Endothelial cell of umbilical vein (primary cell): ENCODE data around the gene PPP2R2C. TPM values are rescaled to one million over a fixed set of nuclear protein-coding genes. Genes with fewer than 3 reads are reported as not detected.

ENCODE experiments used
- BruUV-seq: library from RNA; stranded (reverse); fragments of 400-500 nt; replicated peaks from 2 replicates; lab custom pipeline; 2021; lab: Mats Ljungman, UMichigan
- CTCF ChIA-PET: fragments of 300-600, 350-600 bp; sonication (Branson Sonifier 250); formaldehyde crosslinking; loops from one replicate; lab custom pipeline; 2021; ENCODE audit warnings: antibody characterized with exemption, inconsistent platforms; lab: Charles Lee
- POLR2A ChIA-PET: fragments of 300-600, 350-600 bp; sonication (Branson Sonifier 250); formaldehyde crosslinking; loops from one replicate; lab custom pipeline; 2021; ENCODE audit warnings: antibody characterized with exemption, inconsistent platforms; lab: Charles Lee
- DNase-seq: peaks from one replicate; pipeline ENCODE4 v3.0.0-alpha.2; 2011; ENCODE audit warnings: low read depth, low spot score
- FAIRE-seq: peaks from 2 replicates; lab custom pipeline; 2011; peaks lifted over from hg19 to GRCh38; lab: Jason Lieb, UNC
- H2AFZ ChIP-seq: 2 replicates; pipeline ENCODE4 v1.6.0; 2012; ENCODE audit warnings: low read depth, low read length, control low read depth, inconsistent platforms
- H3K27ac ChIP-seq: 2 replicates; pipeline ENCODE4 v1.5.1; 2011; ENCODE audit warnings: low read depth, mild to moderate bottlenecking, control low read depth, low read length, moderate library complexity; ENCODE audit not compliant: insufficient read depth
- H3K27me3 ChIP-seq, 2 experiments: 2 replicates each; pipeline versions ENCODE4 v1.6.0 to v1.6.1; 2011; ENCODE audit warnings: low read length in 2 of 2, mixed read lengths in 1 of 2; ENCODE audit not compliant: control insufficient read depth in 2 of 2, insufficient read depth in 2 of 2
- H3K36me3 ChIP-seq, 2 experiments: 2 replicates in 1 of 2; 3 replicates in 1 of 2; pipeline ENCODE4 v1.5.1; 2011; ENCODE audit warnings: low read length in 2 of 2, mild to moderate bottlenecking in 1 of 2, moderate library complexity in 1 of 2; ENCODE audit not compliant: control insufficient read depth in 2 of 2, insufficient read depth in 2 of 2; ENCODE audit errors: extremely low read depth in 1 of 2
- H3K4me1 ChIP-seq: 3 replicates; pipeline ENCODE4 v1.5.1; 2011; ENCODE audit warnings: mild to moderate bottlenecking, low read length; ENCODE audit not compliant: control insufficient read depth, insufficient read depth; ENCODE audit errors: extremely low read depth
- H3K4me2 ChIP-seq: 2 replicates; pipeline ENCODE4 v1.6.1; 2011; ENCODE audit warnings: low read length, control low read depth, mixed read lengths; ENCODE audit not compliant: insufficient read depth
- H3K4me3 ChIP-seq, 3 experiments: fragments of 200-600 bp in 1 of 3; sonication (generic), shearing (Covaris generic) in 1 of 3; replicated peaks in 1 of 3; 2 replicates each; pipeline ENCODE4 v1.5.1; 2011 to 2016; ENCODE audit warnings: control low read depth in 3 of 3, low read length in 3 of 3, mild to moderate bottlenecking in 2 of 3, inconsistent platforms in 1 of 3, low read depth in 1 of 3, moderate library complexity in 1 of 3; ENCODE audit not compliant: insufficient read depth in 1 of 3
- H3K79me2 ChIP-seq: 2 replicates; pipeline ENCODE4 v1.6.0; 2012; ENCODE audit warnings: low read length, inconsistent platforms; ENCODE audit not compliant: control insufficient read depth, insufficient read depth
- H3K9ac ChIP-seq: replicated peaks from 2 replicates; pipeline ENCODE3; 2011; ENCODE audit warnings: low read length, control low read depth; ENCODE audit not compliant: insufficient read depth; ENCODE audit errors: extremely low read depth
- H3K9me1 ChIP-seq: replicated peaks from 3 replicates; pipeline ENCODE4 v1.6.0; 2011; ENCODE audit warnings: mild to moderate bottlenecking, low read length; ENCODE audit not compliant: control insufficient read depth, insufficient read depth; ENCODE audit errors: extremely low read depth
- H3K9me3 ChIP-seq: replicated peaks from 2 replicates; pipeline ENCODE4 v1.5.1; 2012; ENCODE audit warnings: low read length, inconsistent platforms; ENCODE audit not compliant: control insufficient read depth, insufficient read depth
- H4K20me1 ChIP-seq: replicated peaks from 2 replicates; pipeline ENCODE3; 2011; ENCODE audit warnings: mild to moderate bottlenecking, low read length; ENCODE audit not compliant: control insufficient read depth, insufficient read depth; ENCODE audit errors: extremely low read depth
- CTCF ChIP-seq, 2 donors: IDR thresholded peaks; 1 replicate in 1 of 2; 2 replicates in 1 of 2; pipeline ENCODE4 v1.5.1; 2011; ENCODE audit warnings: low read length in 2 of 2, mild to moderate bottlenecking in 2 of 2, moderate library complexity in 2 of 2, control low read depth in 1 of 2, inconsistent platforms in 1 of 2, low read depth in 1 of 2; ENCODE audit not compliant: insufficient read depth in 1 of 2; ENCODE audit errors: extremely low read depth in 1 of 2
- EZH2 ChIP-seq: IDR thresholded peaks from 2 replicates; pipeline ENCODE4 v1.6.1; 2012; ENCODE audit warnings: borderline replicate concordance, low read depth, mild to moderate bottlenecking, moderate library complexity, low read length, inconsistent platforms; ENCODE audit not compliant: severe bottlenecking
- FOS ChIP-seq: IDR thresholded peaks from 2 replicates; pipeline ENCODE4 v1.6.1; 2011; ENCODE audit warnings: mild to moderate bottlenecking, low read length, moderate library complexity, borderline replicate concordance; ENCODE audit not compliant: insufficient read depth
- GATA2 ChIP-seq: IDR thresholded peaks from 2 replicates; pipeline ENCODE4 v1.7.0; 2011; ENCODE audit warnings: low read depth, mild to moderate bottlenecking, moderate library complexity, mixed read lengths, low read length; ENCODE audit not compliant: insufficient read length, insufficient read depth
- JUN ChIP-seq: IDR thresholded peaks from 2 replicates; pipeline ENCODE4 v1.6.1; 2011; ENCODE audit warnings: borderline replicate concordance, low read depth; ENCODE audit not compliant: insufficient read length, insufficient read depth
- MAX ChIP-seq: IDR thresholded peaks from 2 replicates; pipeline ENCODE4 v1.6.1; 2011; ENCODE audit not compliant: insufficient read depth, insufficient read length
- MYC ChIP-seq: IDR thresholded peaks from one replicate; pipeline ENCODE4 v1.6.1; 2011; ENCODE audit warnings: mild to moderate bottlenecking, low read depth, low read length
- POLR2A ChIP-seq: IDR thresholded peaks from 2 replicates; pipeline ENCODE4 v1.6.1; 2012; ENCODE audit warnings: low read depth, mild to moderate bottlenecking, control low read depth, low read length
- POLR2AphosphoS5 ChIP-seq: IDR thresholded peaks from 2 replicates; pipeline ENCODE4 v1.6.1; 2012; ENCODE audit warnings: low read depth, mild to moderate bottlenecking, control low read depth, low read length, moderate library complexity; ENCODE audit not compliant: insufficient read depth
- dilution Hi-C: fragments of 300-500 bp; cut with MboI; formaldehyde crosslinking; loops from one replicate; pipeline ENCODE4 v1.15.0; 2019; ENCODE audit warnings: low sequenced_read_pairs; ENCODE audit not compliant: extremely low pct_ligation_motif_present
- intact Hi-C: fragments of 100-400 bp; cut with micrococcal nuclease; formaldehyde crosslinking; loops from one replicate; pipeline ENCODE4 v1.10.0; 2022
- polyA plus RNA-seq, 4 experiments: library from polyadenylated mRNA; depleted of rRNA in 3 of 4; stranded (reverse) in 3 of 4; unstranded in 1 of 4; fragments of >200 nt; gene quantifications; 2 replicates each; pipeline versions ENCODE4 v1.2.1 to v1.2.3, GENCODE V29; 2011 to 2012; ENCODE audit warnings: missing spikeins in 1 of 4
- total RNA-seq: library from RNA; stranded (reverse); gene quantifications from 2 replicates; pipeline ENCODE4 v1.2.3, GENCODE V29; 2021

PPP2R2C gene
- total and polyA plus RNA-seq, 2 donors (not counting 3 experiments of a cell fraction or from before 2014, with no cell fraction given) = 0.03 to 0.09 TPM

- H3K27ac ChIP-seq = no peak overlapping the region
- no peak overlapping the region for H3K9ac ChIP-seq
- no peaks in the 10 kb centered on the region for H3K27me3 ChIP-seq
- no TSS peak for BruUV-seq
- no peaks in the 10 kb centered on the region for H3K4me1 ChIP-seq
- ChIA-PET CTCF (no interaction called here), POLR2A (no interaction called here)
- no peak overlapping the region for H2AFZ ChIP-seq
- no peaks in the 10 kb centered on the region for H3K79me2 ChIP-seq
- no peak for TF ChIP-seq GATA2
- TF ChIP-seq EZH2 = no peak
- TF ChIP-seq MYC = no peak
- no peak for TF ChIP-seq POLR2A
- no peak for TF ChIP-seq JUN
- TF ChIP-seq FOS = no peak
- no peak for TF ChIP-seq POLR2AphosphoS5
- no peak for TF ChIP-seq CTCF (IDR thresholded peaks at IDR 0.05; ENCODE audit: extremely low read depth in 1 of 2, insufficient read depth in 1 of 2, low read depth in 1 of 2, low read length in 2 of 2)
- no peak for TF ChIP-seq MAX
- H3K4me3 ChIP-seq = no peak overlapping the region
- FAIRE-seq (no peak), DNase-seq (no peak)
- no peaks in the 10 kb centered on the region for H3K9me3 ChIP-seq
- H3K4me2 ChIP-seq = no peak overlapping the region
- H3K36me3 ChIP-seq = no peaks in the 10 kb centered on the region
- no peaks in the 10 kb centered on the region for H4K20me1 ChIP-seq
- intact Hi-C loops = no loop called here
- dilution Hi-C loops = no loop called here
- H3K9me1 ChIP-seq = no peaks in the 10 kb centered on the region
These were observed 122.4 kb downstream of the PPP2R2C start for GRCh38 chr4:6349896-6350603.
